ENCODE results near the gene GAS7. TPM values are rescaled to one million over a fixed set of nuclear protein-coding genes. Genes with fewer than 3 reads are reported as not detected.

Gene GAS7
- total RNA-seq, 1 experiment from 2014 or later = 4.1 TPM

- intact Hi-C loops (cut with micrococcal nuclease) = no loop called here
- no TSS peak for BruUV-seq (replicated peaks)
- H3K9me3 ChIP-seq (ENCODE audit: control insufficient read depth in 1 of 2, insufficient read depth in 1 of 2, low read depth in 1 of 2, low read length in 2 of 2) = no peaks in the 10 kb centered on the region
- no peaks in the 10 kb centered on the region for H3K79me2 ChIP-seq (ENCODE audit: insufficient read depth, low read length)
- TF ChIP-seq EGR1 (IDR thresholded peaks at IDR 0.05; ENCODE audit: low read depth) (no peak), MAX (IDR thresholded peaks at IDR 0.05) (no peak), REST (IDR thresholded peaks at IDR 0.05; ENCODE audit: low read depth) (no peak), CBX3 (IDR thresholded peaks at IDR 0.05; ENCODE audit: low read depth) (no peak), ZFX (IDR thresholded peaks at IDR 0.05) (no peak), TCF7L2 (IDR thresholded peaks at IDR 0.05; ENCODE audit: borderline replicate concordance, extremely low read depth, insufficient read depth, insufficient read length) (no peak), POLR2AphosphoS5 (IDR thresholded peaks at IDR 0.05; ENCODE audit: low read depth, low read length) (no peak), ZNF274 (IDR thresholded peaks at IDR 0.05; ENCODE audit: low read depth, low read length) (no peak), ZBTB33 (IDR thresholded peaks at IDR 0.05; ENCODE audit: extremely low read depth, insufficient replicate concordance, low read length) (no peak), SP1 (IDR thresholded peaks at IDR 0.05; ENCODE audit: low read depth) (no peak), JUND (IDR thresholded peaks at IDR 0.05) (no peak), SIN3A (IDR thresholded peaks at IDR 0.05; ENCODE audit: low read depth) (no peak), EZH2phosphoT487 (IDR thresholded peaks at IDR 0.05; ENCODE audit: borderline replicate concordance) (no peak), ATF3 (IDR thresholded peaks at IDR 0.05) (no peak), RAD21 (IDR thresholded peaks at IDR 0.05; ENCODE audit: low read depth) (no peak), CTCF (IDR thresholded peaks at IDR 0.05 in 2 of 3, conservative IDR thresholded peaks at IDR 0.05 in 1 of 3; ENCODE audit: borderline replicate concordance in 1 of 3, insufficient read depth in 1 of 3, low read depth in 2 of 3, low read length in 2 of 3) (no peak), ELF1 (IDR thresholded peaks at IDR 0.05; ENCODE audit: borderline replicate concordance, low read depth) (no peak)
- H3K4me2 ChIP-seq (ENCODE audit: low read length) = no peak overlapping the region
- H3K9ac ChIP-seq (ENCODE audit: low read length) = no peak overlapping the region
- H3K27ac ChIP-seq (ENCODE audit: low read depth, low read length) = no peak overlapping the region
- H2AFZ ChIP-seq (ENCODE audit: low read depth, low read length, poor library complexity, severe bottlenecking) = no peak overlapping the region
- H3K4me1 ChIP-seq (ENCODE audit: control insufficient read depth in 1 of 2, insufficient read depth in 2 of 2, low read length in 2 of 2) = peaks cover 4 to 7% of the 10 kb centered on the region in 2 experiments; a peak in 3 of 4 replicates
- H3K4me3 ChIP-seq (replicated peaks in 1 of 2; ENCODE audit: low read depth in 1 of 2, low read length in 2 of 2) = no peak overlapping the region
- peaks cover 15% of the 10 kb centered on the region; the same call in 1 of the 2 replicates for H3K27me3 ChIP-seq (ENCODE audit: insufficient read depth, low read length)
- RAD21 ChIA-PET (ENCODE audit: low non-redundant PET in 1 of 2, low total read pairs in 2 of 2, uncharacterized antibody in 2 of 2, unreplicated experiment in 2 of 2) = no interaction called here
- no peaks in the 10 kb centered on the region for H3K9me2 ChIP-seq (ENCODE audit: insufficient read depth)
- ATAC-seq (no peak), DNase-seq (ENCODE audit: low read depth, low spot score) (no peak)
- POLR2A ChIA-PET = no interaction called here
- H4K20me1 ChIP-seq (ENCODE audit: insufficient read depth) = no peaks in the 10 kb centered on the region
- H3K36me3 ChIP-seq (ENCODE audit: control insufficient read depth in 1 of 2, insufficient read depth in 2 of 2, low read length in 2 of 2) = no peaks in the 10 kb centered on the region
- CTCF ChIA-PET = no interaction called here
Measured at GRCh38 chr17:9898812-9899211, 299.6 kb downstream of the GAS7 start.

Data from HCT116 (cell line).